HG03045 (cell line): ENCODE data around the gene KIF2C.
"Not testable (repeated sequence)": the region's sequence is repeated elsewhere in the genome, so short reads cannot be mapped to it uniquely, and the experiment has no call there.

Experiments used
- ATAC-seq: cut with Tn5 transposase; IDR thresholded peaks from one replicate; pipeline ENCODE4 v1.9.1; 2021; ENCODE audit warnings: mild to moderate bottlenecking, moderate library complexity; ENCODE audit not compliant: unreplicated experiment

Gene KIF2C

GRCh38 chr1:44739307-44740178 is at the start of gene KIF2C:
TSS of gene KIF2C (plus strand) at chr1:44739837. CDS start at chr1:44739933, 96 bp downstream.
- ATAC-seq = peak; percentile 95

GRCh38 chr1:44693159-44693558 is 46.5 kb upstream of the KIF2C start:
- no peak for ATAC-seq

- no peak for ATAC-seq
Observed at GRCh38 chr1:44693900-44694299, 45.7 kb upstream of the KIF2C start.

- ATAC-seq = peak; percentile 65
Observed at GRCh38 chr1:44694863-44695478, 44.7 kb upstream of the KIF2C start.

- ATAC-seq = no peak
Observed at GRCh38 chr1:44695671-44696070, 44.0 kb upstream of the KIF2C start.

GRCh38 chr1:44696101-44696500 is 43.5 kb upstream of the KIF2C start:
- no peak for ATAC-seq

DNA sequence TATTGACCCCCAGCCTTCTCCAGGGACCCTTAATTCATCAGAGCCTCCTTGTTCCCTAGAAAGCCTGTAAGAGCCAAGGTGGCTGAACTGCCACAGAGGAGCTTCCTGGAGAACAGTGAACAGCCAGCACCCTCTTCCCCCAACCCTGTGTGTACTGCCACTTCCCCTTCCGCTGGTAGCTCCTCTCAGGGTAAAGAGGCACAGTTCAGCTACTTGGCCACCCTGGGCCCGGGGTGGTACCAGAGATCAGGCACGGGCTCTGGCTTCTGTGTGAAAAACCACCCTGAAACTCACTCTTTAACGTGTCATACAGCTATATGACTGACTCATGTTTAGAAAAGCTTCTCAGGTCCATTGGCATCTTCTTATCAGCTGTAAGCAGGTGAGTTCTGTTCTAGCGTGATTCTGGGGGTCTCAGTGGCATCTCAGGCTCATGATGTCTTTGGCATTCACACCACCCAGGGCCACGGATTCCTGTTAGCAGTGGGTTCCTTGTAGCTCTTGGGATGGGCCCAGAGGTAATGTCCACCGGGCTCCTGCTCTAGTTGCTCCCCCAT is 42.8 kb upstream of the KIF2C start:
- no peak for ATAC-seq

DNA sequence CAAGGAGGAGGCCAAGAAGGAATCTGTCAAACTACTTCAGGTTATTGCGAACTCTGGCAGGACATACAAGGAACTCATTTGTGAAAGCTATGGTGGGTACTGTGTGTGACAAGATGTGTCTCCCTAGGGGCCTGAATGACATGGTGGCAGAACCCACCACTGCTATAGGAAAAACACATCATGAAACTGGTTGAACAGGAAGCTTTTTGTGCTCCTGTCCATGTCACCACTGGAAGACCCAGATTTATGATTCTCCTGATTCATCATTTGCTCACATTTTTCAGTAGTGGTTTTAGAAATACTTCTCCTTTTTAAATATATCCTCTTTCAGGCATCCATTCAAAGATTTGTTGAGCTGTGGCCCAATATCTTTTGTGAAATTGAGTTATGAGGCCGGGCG is 41.5 kb upstream of the KIF2C start:
- ATAC-seq = no peak

- not testable (repeated sequence) for ATAC-seq
Observed at GRCh38 chr1:44699375-44699774, 40.3 kb upstream of the KIF2C start.

DNA sequence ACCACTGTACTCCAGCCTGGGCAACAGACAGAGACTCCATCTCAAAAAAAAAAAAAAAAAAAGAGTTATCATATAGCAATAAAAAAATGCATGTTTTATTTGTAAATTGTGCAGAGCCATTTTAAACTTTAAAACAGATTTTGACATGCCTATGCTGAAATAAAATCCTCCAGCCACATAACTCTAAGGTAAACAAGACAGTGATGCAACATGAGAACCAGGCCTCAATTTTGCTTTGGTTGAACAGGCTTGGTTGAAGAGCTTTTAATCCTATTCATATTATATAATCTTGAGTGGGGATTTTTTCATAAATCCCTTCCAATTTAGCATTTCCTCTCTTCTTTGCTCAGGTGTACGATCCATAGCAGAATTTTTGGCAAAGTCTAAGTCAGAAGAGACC is 39.1 kb upstream of the KIF2C start:
- ATAC-seq = no peak

DNA sequence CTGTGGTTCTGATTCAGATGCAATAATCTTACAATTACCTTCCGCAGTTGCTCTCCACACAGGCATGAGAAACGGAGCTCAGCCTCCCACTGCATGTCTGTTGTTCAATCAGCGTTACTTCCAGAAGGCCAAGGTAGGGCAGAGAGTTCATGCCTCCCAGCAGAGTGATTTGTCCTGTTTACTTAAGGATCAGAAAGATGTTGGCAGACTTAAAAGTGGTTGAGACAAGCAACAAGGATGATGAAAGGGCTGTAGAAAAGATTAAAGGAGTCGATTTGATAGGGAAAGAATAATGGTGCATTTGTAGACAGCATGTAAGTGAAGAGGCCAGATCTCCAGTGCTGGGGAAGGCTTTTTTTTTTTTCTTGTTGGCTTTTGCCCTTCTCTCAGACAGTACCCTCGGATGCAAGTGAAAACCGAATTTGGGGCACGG is 38.5 kb upstream of the KIF2C start:
- ATAC-seq = no peak

DNA sequence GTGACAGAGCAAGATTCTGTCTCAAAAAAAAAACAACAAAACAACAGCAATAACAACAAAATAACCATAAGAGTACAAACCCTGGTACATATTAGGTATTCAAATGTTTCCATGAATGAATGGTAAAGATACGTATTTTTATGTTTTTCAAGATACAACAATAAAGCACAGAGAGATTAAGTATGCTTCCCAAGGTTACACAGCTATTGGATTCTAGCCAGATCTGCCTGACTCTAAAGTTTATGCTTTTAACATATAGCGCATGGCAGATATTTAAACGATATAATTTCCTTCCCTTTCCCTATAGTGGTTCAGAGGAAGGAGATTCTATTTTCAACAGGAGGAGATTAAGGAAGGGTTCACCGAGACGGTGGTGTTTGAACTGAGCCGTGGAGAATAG is 34.2 kb upstream of the KIF2C start:
- ATAC-seq = no peak

DNA sequence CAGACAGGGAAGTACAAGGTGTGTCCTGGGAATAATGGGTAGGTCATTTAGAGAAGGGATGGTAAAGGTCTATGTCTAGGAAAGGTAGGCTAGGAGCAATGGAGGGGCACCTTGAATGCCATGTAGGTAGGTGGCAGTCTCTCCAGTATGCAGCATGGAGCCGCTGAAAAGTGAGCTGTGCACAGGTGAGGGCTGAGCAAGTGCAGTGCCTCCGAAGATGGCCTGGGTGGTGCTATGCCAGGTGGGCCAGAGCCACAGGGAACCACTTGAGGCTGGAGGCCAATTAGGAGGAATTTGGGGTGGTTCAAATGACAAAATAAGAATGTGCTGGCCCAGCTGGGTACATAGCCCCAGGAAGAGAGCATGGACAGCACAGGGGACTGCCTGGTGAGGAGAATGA is 33.7 kb upstream of the KIF2C start:
- ATAC-seq = no peak

- no peak for ATAC-seq
Observed at GRCh38 chr1:44707112-44707881, 32.3 kb upstream of the KIF2C start.

DNA sequence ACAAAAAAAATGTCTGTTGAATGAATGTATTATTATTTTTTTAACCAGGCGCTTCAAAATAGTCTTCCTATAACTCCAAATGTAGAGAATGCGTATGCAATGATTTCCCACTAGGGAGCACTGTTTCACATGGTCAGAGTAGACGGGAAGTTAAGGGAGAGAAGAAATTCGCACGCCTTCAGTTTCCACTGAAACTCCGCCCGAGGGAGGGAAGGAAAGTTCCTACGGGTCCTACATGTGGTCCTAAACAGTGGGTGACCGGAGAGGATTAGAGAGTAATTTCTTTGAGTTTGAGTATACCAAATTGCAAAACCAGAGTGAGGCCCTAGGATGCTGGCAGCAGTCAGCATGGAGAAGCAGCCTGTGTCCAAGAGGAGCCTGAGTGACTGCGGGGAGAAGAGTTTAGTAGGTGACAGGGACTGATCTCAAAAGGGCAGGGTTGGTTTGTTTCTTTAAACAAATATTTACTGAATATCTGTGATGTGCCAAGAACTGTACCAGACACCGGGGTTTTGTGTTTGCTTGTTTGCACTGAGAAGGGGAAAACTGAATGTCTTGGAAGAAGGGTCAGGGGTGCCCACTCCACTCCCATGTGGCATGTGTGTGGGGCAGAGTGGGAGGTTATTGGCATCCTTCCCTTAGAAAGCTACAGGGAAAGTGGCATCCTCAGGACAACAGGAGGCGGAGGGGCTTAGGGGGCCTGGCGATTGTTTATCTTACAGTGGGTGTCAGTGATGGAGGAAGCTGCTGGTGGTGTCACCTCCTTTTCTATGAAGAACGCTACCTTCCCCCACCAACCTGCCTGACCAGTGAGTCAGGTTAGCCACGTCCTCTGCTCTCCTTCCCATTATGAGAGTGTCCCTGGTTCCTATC is 31.4 kb upstream of the KIF2C start:
- no peak for ATAC-seq

DNA sequence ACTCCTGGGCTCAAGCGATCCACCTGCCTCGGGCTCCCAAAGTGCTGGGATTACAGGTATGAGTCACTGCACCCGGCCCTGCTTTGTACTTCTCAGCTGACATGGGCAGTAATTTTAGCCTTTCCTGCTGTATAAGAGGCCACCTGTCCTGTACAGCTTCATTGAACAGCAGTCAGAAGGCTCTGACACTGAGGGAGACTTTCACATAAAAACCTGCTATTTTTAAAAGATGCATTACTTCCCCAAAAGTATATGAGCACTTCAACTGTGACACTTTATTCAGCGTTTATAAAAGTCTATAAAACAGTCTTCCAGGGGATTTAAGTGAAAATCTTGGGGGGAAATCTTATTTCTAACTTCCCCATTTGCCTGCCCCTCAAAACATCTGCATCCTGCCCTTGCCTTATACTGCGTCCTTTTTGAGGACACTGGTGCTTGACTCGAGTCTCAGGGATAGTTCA is 26.3 kb upstream of the KIF2C start:
- ATAC-seq = no peak

- ATAC-seq = no peak
Observed at GRCh38 chr1:44714532-44714931, 25.1 kb upstream of the KIF2C start.

- no peak for ATAC-seq
Observed at GRCh38 chr1:44714944-44715571, 24.6 kb upstream of the KIF2C start.

DNA sequence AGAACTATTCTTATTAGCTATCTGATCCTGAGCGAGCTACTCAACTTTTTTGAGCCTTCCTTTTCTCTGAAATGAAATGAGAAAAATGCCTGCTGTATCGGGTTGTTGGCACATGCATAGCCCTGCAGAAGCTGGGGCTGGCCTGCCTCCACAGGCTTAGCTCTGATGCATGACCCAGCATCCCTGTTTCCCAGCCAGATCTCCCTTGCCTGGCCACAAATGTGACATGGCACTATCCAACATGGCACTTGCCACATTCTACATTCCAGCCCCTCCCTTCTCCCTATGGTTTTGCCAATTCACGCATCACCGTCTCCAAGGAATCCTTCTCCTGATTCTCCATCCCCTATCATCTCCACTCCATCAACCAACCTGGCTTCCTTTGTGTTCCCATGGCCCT is 22.5 kb upstream of the KIF2C start:
- ATAC-seq = no peak

GRCh38 chr1:44717653-44718052 is 22.0 kb upstream of the KIF2C start:
- no peak for ATAC-seq
